ENCODE data around the gene CSPG4.

The CSPG4 gene

DNA sequence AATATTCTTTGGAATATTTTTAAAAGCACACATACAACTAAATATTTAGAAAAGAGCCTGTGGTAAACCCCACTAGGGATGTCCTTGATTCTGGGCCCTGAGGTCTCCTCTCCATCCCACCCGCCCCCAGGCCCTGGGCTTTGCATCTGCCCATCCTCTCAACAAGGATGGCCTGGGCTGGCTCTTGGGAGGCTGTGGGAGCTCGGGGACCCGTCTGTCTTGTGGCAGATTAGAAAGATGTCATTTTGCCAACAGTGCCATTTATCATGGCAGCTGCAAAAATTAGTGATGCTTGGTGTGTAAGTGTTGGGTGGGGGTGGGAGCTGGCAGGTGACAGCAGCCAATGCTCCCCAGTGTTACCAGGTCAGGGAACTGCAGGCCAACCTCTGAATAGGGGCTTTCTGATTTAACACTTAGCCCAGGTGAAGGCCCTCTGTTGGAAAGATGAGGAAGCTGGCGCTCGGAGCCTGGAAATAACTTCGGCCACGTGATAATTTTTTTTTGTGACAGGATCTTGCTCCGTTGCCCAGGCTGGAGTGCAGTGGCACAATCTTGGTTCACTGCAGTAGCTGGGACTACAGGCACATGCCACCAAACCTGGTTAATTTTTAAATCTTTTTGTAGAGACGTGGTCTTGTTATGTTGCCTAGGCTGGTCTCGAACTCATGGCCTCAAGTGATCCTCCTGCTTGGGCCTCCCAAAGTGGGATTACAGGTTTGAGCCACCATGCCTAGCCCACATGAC lies 16.9 kb upstream of the CSPG4 start:
- TF ChIP-seq, protein P1, sequence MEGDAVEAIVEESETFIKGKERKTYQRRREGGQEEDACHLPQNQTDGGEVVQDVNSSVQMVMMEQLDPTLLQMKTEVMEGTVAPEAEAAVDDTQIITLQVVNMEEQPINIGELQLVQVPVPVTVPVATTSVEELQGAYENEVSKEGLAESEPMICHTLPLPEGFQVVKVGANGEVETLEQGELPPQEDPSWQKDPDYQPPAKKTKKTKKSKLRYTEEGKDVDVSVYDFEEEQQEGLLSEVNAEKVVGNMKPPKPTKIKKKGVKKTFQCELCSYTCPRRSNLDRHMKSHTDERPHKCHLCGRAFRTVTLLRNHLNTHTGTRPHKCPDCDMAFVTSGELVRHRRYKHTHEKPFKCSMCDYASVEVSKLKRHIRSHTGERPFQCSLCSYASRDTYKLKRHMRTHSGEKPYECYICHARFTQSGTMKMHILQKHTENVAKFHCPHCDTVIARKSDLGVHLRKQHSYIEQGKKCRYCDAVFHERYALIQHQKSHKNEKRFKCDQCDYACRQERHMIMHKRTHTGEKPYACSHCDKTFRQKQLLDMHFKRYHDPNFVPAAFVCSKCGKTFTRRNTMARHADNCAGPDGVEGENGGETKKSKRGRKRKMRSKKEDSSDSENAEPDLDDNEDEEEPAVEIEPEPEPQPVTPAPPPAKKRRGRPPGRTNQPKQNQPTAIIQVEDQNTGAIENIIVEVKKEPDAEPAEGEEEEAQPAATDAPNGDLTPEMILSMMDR (IDR thresholded peaks at IDR 0.05; ENCODE audit: unreplicated experiment in 3 of 3), result no peak
- H3K4me3 Mint-ChIP-seq, result no peak overlapping the region

DNA sequence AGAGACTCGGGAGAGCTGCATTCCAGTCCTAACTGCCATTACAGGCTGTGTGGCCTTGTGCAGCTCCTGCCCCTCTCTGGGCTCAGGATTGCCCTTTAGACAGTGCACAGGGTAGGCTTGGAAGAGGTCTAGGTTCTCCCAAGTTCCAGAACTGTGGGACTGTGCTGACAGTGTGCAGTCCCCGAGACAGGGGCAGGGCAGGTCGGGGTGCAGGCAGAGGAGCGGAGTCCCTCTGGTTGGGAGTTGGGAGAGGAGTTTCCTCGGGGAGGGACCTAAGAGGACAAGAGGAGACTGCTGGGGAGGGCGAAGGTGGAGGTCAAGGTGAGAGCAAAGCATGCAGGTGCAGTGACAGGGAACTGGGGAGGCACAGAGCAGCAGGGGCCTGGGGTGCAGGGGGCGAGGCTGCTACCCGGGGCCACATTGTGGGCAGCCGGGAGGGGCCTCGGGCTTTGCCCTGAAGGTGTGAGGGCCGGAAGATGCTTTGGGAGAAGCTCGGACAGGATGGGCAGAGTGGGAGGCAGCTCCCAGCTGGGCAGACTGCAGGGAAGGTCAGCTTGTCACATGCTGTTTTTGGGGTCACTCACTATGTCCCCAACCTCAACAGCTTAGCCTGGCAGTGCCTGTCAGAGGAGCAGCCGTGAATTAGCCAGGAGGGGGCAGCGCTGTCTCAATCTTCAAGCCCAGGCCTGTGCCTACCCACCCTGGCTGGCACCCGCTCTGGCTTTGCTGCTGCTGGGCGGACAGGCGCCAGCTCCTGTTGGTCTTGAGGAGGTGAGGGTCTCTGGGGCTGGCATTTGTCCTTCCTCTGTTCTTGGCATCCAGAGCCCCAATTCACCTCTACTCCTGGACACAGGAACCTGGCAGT lies 15.4 kb upstream of the CSPG4 start:
- H3K4me3 Mint-ChIP-seq, result no peak overlapping the region

More for the DNA sequence above, 16.9 kb upstream of the CSPG4 start:
- peak overlapping the region; percentile 32 to 89 (median 53) for H3K27ac Mint-ChIP-seq
- no peaks in the 10 kb centered on the region for H3K9me3 Mint-ChIP-seq
- H3K27me3 Mint-ChIP-seq (ENCODE audit: low read depth), result peaks cover 5% of the 10 kb centered on the region
- no peaks in the 10 kb centered on the region for H3K36me3 Mint-ChIP-seq (ENCODE audit: low read depth)
- peaks cover 29% of the 10 kb centered on the region for H3K4me1 Mint-ChIP-seq

DNA sequence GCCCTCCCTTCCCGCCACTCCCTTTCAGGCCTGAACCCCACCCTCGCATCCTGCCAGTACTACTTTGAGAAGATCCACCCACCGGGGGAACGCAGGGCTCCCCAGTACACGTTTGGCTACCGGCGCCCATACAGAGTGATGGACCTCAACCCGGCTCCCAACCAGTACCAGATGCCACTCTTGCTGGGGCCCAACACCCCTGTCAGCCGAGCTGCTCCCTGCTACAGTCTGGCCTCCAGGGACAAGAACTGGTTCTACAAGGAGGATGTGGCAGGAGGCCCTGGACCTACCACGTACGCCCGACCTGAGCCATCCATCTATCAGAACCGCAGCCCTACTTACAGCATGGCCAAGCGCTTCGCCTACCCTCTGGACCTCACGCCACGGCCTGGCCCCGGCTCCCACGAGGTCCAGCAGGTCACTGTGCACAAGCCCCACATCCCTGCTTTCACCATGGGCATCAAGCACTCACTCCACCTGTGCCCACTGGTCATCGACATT lies 14.4 kb upstream of the CSPG4 start:
- TF ChIP-seq, protein P1 (IDR thresholded peaks at IDR 0.05; ENCODE audit: unreplicated experiment in 3 of 3), result no peak

More for the DNA sequence above, 15.4 kb upstream of the CSPG4 start:
- Mint-ChIP-seq H3K36me3 (ENCODE audit: low read depth) (no peaks in the 10 kb centered on the region), H3K27ac (peak overlapping the region in 2 of 3 experiments; percentile 18 to 61), H3K9me3 (no peaks in the 10 kb centered on the region), H3K27me3 (ENCODE audit: low read depth) (peaks cover 5% of the 10 kb centered on the region), H3K4me1 (peaks cover 35% of the 10 kb centered on the region)
- TF ChIP-seq, protein P1 (IDR thresholded peaks at IDR 0.05; ENCODE audit: unreplicated experiment in 3 of 3), result peak; percentile 42 to 49 (median 46)

DNA sequence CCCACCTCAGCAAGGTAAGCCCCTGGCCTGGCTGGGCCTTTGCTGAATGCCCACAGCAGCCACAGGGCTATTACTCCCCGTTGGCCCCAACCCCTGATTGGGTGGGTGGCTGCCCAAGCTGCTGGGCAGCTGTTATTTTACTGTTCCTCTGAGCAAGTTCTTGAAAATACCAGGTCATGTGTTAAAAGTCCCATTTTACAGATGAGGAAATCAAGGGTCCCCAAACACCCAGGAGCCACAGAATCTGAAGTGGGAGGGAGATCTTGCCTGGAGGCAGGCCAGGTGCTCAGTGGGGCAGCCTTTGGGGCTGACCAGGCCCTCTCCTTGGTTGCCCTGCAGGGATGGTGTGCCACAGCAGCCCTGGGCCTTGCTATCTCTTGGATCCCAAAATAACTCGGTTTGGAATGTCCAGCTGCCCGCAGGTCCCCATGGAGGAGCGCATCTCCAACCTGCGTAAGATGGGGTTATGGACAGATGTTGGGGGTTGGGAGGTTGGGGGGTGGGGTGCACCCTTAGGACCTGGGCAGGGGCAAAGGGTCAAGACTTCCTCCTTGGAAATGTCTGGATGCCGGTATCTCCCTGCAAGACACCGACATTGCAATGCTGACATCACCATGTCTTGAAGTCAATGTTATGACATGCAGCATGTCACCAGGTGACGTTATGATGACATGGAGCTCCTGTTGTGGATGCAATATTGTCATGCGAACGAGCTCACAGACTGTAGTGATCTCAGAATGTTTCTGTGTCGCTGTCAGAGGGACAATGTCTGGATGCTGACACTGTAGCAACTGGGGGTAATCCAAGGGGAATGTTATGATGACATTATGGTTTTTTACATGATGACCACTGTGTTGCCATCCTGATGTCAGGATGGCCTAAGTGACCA lies 13.3 kb upstream of the CSPG4 start:
- peak overlapping the region in 1 of 3 experiments; percentile 70 for H3K27ac Mint-ChIP-seq
- no peak overlapping the region for H3K4me3 Mint-ChIP-seq
- no peaks in the 10 kb centered on the region for H3K36me3 Mint-ChIP-seq (ENCODE audit: low read depth)
- peaks cover 33% of the 10 kb centered on the region for H3K4me1 Mint-ChIP-seq
- peaks cover 5% of the 10 kb centered on the region for H3K27me3 Mint-ChIP-seq (ENCODE audit: low read depth)
- TF ChIP-seq, protein P1 (IDR thresholded peaks at IDR 0.05; ENCODE audit: unreplicated experiment in 3 of 3), result no peak
- H3K9me3 Mint-ChIP-seq, result no peaks in the 10 kb centered on the region

More for the DNA sequence above, 14.4 kb upstream of the CSPG4 start:
- peaks cover 5% of the 10 kb centered on the region for H3K27me3 Mint-ChIP-seq (ENCODE audit: low read depth)
- H3K36me3 Mint-ChIP-seq (ENCODE audit: low read depth), result no peaks in the 10 kb centered on the region
- H3K27ac Mint-ChIP-seq, result peak overlapping the region in 2 of 3 experiments; percentile 18 to 61
- peaks cover 29% of the 10 kb centered on the region for H3K4me1 Mint-ChIP-seq
- no peaks in the 10 kb centered on the region for H3K9me3 Mint-ChIP-seq
- no peak overlapping the region for H3K4me3 Mint-ChIP-seq

DNA sequence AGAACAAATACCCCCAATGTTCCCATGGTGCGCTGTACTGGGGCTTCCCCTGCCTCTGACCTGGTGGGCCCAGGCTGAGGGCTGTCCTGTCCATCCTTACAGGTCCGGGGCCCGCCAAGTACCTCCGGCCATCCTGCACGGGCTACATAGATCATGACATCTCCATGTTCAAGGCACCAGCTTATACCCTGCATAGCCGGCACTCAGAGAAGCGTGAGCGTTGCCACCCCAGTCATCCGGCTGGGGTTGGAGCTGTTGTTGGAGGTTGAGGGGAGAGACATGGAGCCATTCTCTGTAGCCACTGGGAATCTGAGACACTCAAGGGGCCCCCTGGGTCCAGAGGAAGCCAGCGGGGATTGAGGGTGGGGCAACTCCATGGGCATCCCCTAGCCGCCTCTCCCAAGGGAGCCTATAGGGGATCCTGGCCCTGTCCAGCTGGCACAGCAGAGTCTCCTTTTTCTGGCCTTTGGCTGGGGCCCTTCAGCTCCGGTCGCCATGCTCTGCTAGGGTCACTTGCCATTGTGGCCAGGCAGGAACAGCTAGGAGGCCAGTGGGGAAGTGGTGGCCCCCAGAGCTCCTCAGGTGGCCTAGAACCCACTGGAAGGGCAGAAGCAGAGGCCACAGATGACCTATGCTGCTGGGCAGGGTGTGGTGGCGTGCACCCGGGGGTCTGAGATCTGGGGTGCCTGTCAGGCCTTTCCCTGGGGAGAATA lies 12.5 kb upstream of the CSPG4 start:
- H3K9me3 Mint-ChIP-seq, result no peaks in the 10 kb centered on the region
- no peaks in the 10 kb centered on the region for H3K36me3 Mint-ChIP-seq (ENCODE audit: low read depth)
- peaks cover 5% of the 10 kb centered on the region for H3K27me3 Mint-ChIP-seq (ENCODE audit: low read depth)
- peak overlapping the region in 2 of 3 experiments; percentile 90 to 95 for H3K27ac Mint-ChIP-seq
- TF ChIP-seq, protein P1 (IDR thresholded peaks at IDR 0.05; ENCODE audit: unreplicated experiment in 3 of 3), result no peak
- H3K4me3 Mint-ChIP-seq, result no peak overlapping the region
- peaks cover 37% of the 10 kb centered on the region for H3K4me1 Mint-ChIP-seq

All from nephron (organoid).